Frontal cortex (tissue), 4 donors: ENCODE results near the gene SRCAP. TPM values are rescaled to one million over a fixed set of nuclear protein-coding genes. Genes with fewer than 3 reads are reported as not detected.
"Not testable (repeated sequence)": the region's sequence is repeated elsewhere in the genome, so short reads cannot be mapped to it uniquely, and the experiment has no call there.

Experiments used
- DNase-seq, 2 donors: peaks; one replicate each; pipeline ENCODE4 v3.0.0; 2012; ENCODE audit warnings: low spot score in 2 of 2
- FAIRE-seq: peaks from 2 replicates; lab custom pipeline; 2012; peaks lifted over from hg19 to GRCh38; lab: Jason Lieb, UNC
- total RNA-seq: library from RNA; depleted of rRNA; stranded (reverse); fragments of >200 nt; gene quantifications from one replicate; pipeline ENCODE4 v1.2.3, GENCODE V29; 2014
- donor health status: control.
- donor health status: control.
- donor health status: control.

SRCAP gene
- total RNA-seq, 1 donor from 2014 or later, result 14.3 TPM

DNA sequence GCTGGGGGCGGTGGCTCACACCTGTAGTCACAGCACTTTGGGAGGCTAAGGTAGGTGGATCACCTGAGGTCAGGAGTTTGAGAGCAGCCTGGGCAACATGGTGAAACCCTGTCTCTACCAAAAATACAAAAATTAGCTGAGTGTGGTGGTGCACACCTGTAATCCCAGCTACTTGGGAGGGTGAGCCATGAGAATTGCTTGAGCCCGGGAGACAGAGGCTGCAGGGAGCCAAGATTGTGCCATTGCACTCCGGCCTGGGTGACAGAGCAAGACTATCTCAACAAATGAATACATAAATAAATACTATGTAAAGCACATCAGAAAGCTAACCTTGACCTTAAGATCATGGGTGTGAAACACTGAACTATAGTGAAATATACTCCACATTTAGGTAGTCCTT, 2.3 kb upstream of the SRCAP start:
- not testable (repeated sequence) for DNase-seq, FAIRE-seq

DNA sequence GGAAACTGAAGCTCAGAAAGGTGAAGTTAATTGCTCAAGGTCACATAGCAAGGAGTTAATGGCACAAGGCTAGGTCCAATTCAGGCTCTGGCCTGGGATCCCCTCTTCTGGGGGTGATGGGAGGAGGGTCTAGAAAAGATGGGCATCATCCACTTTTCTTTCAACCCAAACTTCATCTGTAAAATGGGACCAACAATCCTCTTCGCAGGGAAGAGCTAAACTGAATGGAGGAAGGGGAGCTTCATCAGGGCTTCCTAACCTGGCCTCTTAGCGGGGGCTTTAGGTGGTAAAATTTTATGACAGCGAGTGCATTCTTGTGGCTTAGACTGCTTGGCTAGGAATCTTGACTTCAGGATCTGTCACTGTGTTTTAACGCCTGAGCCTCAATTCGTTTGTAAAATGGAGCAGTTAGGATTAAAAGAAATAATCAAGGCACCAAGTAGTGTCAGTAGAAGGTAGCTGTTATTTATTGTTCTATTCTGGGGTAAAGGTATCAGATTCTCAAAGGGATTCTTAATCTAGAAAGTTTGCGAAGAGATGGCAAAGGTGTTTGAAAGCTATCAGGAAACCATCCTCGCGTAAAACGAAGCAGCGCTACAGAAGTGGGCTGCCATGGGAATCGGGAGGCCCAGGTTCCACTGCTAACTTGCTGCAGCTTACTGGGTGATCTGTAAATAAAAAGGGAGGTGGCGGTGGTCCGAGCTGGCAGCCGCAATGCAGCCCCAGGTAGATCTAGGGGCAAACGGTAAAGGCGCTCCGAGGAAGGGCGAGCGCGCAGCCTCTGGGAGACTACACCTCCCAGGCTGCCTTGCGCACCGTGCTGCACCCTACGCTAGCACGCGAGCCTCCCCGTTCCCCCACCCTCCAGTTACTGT, 1.5 kb upstream of the SRCAP start:
- DNase-seq, result peak; percentile 90 to 93

DNA sequence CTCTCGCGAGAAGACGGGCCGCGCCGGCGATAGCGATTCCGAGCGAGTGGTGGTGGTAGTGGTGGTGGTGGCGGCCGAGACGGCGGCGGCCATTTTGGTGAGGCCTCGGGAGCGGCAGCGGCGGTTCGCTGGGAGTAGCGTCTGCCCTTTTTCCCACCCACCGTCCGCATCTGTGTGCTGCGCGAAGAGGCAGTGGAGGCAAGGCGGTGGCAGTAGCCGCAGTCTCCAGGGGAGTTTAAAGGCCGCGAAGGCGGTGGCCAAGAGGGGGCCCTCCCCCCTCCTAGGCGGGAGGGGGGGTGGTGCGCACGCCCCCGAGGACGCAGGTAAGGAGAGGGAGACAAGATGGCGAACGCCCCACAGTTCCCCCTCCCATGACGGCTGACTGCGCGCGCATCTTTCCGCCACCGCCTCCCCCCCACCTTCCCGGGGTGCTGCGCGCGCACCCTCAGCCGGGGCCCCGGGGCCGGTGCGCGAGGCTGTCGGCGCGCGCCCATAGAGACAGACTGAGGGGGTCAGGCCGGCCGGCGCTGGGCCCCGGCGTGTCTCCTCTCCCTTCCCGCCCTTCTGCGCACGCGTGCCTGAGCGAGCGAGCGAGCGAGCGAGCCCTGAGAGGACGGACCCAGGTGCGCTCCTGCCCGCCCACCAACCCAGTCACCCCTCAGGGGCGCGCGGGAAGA, 694 bp upstream of the SRCAP start:
- FAIRE-seq (no peak), DNase-seq (peak; percentile 86 to 91)

More for the DNA sequence above, 1.5 kb upstream of the SRCAP start:
- no peak for FAIRE-seq

DNA sequence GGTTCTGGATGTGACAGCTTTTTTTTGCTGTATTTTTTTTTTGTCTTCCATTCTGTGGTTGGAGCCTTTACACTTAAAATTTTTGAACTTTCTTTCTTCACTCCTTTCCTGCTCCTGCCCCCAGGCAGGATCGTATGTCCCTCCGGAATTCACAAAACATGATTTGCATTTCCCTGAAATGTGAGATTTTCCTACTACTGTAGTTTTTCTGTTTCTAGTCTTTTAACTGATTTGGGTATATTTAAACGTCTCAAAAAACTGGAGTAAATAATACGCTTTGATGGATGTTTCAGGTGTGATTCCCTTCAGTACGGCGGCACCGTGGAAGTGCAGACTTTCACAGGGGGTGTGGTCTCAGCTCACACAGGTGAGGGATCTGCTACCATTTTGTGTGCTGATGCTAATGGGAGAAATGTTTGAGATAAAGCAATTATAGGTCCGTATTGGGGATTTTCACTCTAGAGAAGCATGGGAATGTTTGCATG, 686 bp downstream of the SRCAP start:
- FAIRE-seq (no peak), DNase-seq (no peak)

DNA sequence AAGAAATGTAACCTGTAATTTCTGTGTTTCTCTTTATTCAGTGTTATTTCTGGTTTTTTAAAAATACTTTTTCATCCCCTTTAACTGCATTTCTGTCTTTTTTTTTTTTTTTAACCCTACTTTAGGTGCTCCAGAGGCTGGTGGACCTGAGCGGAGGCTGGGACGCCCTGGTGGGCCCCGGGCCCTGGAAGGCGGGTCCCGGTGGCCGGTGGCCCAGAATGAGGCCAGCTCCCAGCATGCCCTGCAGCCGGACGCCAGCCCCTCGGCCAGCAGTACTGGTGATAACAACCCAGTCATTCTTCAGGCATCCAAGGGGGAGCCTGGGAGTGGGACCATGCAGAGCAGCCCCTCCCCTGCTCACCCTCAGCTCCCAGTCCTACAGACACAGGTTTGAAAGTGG, 1.5 kb downstream of the SRCAP start:
- no peak for FAIRE-seq

DNA sequence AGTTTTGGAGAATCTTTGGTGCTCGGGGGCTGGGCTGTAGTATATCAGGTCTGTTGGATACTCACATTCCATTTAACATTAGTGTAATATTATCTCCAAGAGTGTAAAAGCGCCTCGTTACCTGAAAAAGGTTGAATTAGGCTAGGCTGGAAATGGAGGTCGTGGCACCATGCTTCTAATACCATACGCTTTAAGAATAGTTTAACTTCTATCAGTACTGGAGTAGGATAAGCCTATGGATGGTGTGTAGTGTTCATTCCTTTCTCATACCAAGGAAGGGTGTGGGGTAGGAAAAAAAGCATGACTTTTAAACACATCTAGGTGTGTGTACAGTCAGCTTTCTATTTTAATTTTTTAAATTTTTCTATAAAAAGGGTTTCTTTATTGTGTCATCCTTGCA, 2.0 kb downstream of the SRCAP start:
- FAIRE-seq, result no peak
- DNase-seq, result no peak

More for the DNA sequence above, 1.5 kb downstream of the SRCAP start:
- DNase-seq, result no peak

DNA sequence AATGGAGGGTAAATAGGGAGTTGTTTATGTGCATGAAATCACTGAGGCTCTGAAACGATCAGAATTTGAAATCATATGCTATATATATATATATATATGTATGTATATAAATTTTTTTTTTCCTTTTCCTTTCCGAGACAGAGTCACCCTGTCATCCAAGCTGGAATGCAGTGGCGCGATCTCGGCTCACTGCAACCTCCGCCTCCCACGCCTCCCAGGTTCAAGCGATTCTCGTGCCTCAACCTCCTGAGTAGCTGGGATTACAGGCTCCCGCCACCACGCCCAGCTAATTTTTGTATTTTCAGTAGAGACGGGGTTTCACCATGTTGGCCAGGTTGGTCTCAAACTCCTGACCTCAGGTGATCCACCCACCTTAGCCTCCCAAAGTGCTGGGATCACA, 4.1 kb downstream of the SRCAP start:
- not testable (repeated sequence) for DNase-seq, FAIRE-seq

DNA sequence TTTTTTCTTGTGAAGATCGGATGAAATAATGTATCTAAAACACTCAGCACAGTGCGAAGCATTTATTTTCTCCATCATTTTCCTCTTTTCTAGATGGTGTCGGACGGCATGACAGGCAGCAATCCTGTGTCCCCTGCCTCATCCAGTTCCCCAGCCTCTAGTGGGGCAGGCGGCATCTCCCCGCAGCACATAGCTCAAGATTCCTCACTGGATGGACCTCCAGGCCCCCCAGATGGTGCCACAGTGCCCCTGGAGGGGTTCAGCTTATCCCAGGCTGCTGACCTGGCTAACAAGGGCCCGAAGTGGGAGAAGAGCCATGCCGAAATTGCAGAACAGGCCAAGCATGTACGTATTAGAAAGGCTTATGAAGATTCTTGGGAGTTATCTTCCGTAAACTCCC, 5.0 kb downstream of the SRCAP start:
- FAIRE-seq, result no peak
- DNase-seq, result no peak

DNA sequence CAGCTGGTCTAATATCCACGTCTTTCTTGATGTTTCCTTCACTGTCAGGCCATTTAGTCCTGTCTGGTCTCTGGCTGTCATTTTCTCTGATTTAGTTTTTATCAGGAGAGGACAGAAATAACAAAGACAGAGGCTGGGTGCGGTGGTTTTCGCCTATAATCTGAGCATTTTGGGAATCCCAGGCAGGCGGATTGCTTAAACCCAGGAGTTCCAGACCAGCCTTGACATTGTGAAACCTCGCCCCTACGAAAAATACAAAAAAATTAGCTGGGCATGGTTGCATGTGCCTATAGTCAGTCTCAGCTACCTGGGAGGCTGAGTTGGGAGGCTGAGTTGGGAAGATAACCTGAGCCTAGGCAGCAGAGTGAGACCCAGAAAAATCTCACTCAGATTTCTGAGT, 7.1 kb downstream of the SRCAP start:
- FAIRE-seq (no peak), DNase-seq (no peak)

DNA sequence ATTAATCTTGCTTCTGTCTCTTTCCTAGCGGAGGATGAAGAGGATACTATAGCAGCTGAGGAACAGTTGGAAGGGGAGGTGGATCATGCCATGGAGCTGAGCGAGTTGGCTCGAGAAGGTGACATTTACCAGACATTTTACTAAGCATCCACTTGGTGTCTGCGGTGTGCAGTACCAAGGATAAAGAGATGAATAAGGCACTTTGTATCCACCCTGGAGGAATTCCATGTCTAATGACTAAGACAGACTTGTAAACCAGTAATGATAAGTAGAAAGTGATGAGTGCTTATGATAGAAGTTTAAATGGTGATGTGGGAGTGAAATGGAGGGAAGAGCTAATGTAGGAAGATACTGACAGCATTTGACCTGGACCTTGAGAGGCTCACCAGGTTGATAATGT, 12.0 kb downstream of the SRCAP start:
- FAIRE-seq, result no peak
- DNase-seq, result no peak

DNA sequence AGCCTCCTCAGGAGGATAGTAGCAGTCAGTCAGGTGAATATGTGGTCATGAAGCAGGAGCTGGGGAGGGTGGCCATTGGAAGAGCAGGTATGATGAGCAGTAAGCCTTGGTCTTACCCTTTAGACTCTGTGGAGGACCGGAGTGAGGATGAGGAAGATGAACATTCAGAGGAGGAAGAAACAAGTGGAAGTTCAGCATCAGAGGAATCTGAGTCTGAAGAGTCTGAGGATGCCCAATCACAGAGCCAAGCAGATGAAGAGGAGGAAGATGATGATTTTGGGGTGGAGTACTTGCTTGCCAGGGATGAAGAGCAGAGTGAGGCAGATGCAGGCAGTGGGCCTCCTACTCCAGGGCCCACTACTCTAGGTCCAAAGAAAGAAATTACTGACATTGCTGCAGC, 12.7 kb downstream of the SRCAP start:
- no peak for FAIRE-seq
- DNase-seq, result no peak

DNA sequence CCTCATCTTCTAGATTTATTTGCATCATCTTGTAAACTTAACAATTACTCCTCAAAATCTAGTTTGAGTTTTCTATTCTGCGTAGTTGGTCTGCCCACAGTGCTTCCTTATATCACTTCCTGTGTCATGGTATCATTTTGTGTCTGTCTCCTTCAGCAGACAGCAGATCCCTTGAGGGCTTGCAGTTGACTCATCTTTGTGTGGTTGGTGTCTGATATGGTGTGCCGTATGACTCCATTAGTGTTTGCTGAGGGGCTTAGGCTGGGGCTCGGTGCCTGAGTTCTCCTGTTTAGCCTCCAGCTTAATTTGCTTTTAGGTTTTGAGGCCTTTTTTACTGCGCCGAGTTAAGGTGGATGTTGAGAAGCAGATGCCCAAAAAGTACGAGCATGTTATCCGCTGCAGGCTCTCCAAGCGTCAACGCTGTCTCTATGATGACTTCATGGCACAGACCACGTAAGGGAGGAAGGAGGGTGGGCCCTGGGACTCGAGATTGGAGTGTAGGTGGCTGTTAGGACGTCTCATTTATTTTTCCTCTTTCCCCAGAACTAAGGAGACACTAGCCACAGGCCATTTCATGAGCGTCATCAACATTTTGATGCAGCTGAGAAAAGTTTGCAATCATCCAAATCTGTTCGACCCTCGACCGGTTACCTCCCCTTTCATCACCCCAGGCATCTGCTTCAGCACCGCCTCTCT, 16.9 kb downstream of the SRCAP start:
- FAIRE-seq (no peak), DNase-seq (no peak)

DNA sequence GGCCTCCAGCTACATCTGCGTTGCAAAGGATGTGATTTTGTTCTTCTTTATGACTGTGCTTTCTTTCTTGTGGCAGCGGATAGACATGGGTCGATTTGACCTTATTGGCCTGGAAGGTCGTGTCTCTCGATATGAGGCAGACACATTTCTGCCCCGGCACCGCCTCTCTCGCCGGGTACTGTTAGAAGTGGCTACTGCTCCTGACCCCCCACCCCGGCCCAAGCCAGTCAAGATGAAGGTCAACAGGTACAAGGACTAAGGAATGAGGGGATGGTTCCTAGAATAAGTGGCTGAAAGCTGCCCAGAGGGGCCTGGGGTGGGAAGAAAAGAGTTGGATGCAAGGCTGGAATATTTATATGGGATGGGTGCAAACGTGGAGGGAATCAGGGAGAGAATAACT, 21.1 kb downstream of the SRCAP start:
- DNase-seq, result no peak
- FAIRE-seq, result no peak

DNA sequence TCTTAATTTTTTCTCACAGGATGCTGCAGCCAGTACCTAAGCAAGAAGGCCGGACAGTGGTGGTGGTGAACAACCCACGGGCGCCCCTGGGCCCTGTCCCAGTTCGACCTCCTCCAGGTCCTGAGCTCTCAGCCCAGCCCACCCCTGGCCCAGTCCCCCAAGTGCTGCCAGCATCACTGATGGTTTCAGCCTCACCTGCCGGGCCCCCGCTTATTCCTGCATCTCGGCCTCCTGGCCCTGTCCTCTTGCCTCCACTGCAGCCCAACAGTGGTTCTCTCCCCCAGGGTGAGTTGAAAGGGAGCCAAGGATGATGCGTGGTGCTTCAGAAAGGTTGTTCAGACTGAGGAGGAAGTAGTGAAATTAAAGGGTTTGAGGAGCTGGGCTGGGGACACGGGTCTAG, 21.7 kb downstream of the SRCAP start:
- no peak for FAIRE-seq

DNA sequence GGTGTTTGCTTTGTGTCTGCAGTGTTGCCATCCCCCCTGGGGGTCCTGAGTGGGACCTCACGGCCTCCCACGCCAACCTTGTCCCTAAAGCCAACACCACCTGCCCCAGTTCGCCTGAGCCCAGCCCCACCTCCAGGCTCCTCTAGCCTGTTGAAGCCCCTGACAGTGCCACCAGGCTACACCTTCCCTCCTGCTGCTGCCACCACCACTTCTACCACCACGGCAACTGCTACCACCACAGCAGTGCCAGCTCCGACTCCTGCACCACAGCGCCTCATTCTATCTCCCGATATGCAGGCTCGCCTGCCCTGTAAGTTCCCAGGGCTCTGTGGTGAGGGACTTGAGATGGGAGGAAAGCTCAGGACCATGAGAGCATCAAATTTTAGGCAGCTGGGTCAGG, 22.2 kb downstream of the SRCAP start:
- FAIRE-seq (no peak), DNase-seq (no peak)

More for the DNA sequence above, 21.7 kb downstream of the SRCAP start:
- no peak for DNase-seq

DNA sequence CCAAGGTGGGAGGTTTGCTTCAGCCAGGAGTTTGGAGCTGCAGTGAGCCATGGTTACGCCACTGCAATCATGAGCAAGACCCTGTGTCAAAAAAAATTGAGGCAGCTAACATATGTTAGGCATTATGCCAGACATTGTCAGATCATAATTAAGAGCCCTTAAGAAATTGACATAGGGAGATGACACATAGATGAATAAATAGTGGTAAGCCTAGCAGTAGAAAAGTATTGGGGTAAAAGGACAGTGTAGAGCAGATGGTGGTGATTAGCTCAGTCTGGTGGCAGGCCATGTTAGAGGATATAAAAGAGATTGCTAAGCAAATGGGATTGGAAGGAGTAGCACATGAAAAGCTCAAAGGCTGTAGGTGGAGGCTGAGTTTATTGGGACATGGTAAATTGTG, 22.6 kb downstream of the SRCAP start:
- no peak for DNase-seq
- no peak for FAIRE-seq

DNA sequence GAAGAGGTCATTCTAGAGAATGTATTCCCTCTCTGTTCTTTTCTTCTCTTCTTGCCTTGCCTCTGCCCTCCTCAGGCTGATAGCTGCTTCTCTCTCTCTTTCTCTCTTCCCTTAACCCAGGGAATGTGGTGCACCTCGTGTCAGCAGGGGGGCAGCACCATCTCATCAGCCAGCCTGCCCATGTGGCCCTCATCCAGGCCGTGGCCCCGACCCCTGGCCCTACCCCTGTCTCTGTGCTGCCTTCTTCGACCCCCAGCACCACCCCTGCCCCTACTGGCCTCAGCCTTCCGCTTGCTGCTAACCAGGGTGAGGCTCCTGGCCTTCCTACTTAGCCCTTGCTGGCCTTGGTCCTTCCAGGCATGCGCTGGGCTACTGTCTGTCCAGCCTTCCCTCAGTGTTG, 23.5 kb downstream of the SRCAP start:
- FAIRE-seq (no peak), DNase-seq (no peak)

DNA sequence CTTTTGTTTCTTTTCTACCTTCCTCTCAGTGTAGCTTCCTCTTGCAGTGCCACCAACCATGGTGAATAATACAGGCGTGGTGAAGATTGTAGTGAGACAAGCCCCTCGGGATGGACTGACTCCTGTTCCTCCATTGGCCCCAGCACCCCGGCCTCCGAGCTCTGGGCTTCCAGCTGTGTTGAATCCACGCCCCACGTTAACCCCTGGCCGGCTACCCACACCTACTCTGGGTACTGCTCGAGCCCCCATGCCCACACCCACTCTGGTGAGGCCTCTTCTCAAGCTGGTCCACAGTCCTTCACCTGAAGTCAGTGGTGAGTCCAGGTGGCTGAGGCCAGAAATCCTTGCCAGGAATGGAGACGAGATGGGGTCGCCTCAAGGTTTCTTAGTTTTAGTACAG, 23.9 kb downstream of the SRCAP start:
- FAIRE-seq (no peak), DNase-seq (no peak)

DNA sequence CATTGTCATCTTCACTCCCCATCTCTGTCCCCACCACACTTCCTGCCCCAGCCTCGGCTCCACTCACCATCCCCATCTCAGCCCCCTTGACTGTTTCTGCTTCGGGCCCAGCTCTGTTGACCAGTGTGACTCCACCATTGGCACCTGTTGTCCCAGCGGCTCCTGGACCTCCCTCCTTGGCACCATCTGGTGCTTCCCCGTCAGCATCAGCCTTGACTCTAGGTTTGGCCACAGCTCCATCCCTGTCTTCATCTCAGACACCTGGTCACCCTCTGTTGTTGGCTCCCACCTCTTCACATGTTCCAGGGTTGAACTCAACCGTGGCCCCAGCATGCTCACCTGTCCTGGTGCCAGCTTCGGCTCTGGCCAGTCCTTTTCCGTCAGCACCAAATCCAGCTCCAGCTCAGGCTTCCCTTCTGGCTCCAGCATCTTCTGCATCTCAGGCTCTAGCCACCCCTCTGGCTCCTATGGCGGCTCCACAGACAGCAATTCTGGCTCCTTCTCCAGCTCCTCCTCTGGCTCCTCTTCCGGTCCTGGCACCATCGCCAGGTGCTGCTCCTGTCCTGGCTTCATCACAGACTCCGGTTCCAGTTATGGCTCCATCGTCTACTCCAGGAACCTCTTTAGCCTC, 24.9 kb downstream of the SRCAP start:
- no peak for FAIRE-seq
- no peak for DNase-seq
